ENCODE results near the gene ZNF106.

The ZNF106 gene

DNA sequence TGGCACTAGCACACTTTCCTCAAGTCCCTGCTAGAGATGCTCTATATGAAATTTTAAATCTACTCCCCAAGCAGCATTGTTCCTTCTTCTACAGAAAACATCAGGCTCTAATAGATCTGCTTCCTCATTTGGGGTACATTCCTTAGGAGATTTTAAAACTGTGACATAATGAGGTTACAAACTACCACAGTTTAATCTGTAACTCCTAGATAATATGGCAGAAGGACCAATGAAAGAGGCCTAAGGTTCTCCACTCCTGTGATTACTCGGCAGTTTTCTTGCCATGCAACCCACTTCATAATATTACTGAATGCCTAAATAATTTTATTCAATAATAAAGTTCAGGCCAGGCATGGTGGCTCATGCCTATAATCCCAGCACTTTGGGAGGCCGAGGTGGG lies 16.1 kb downstream of the ZNF106 start:
- DNase-seq (ENCODE audit: low read depth): no peak

GRCh38 chr15:42471002-42471401 lies 19.9 kb downstream of the ZNF106 start:
- DNase-seq (ENCODE audit: low read depth): no peak

- no peak for DNase-seq (ENCODE audit: low read depth)
These were observed 25.3 kb downstream of the ZNF106 start for GRCh38 chr15:42465520-42466259.

- DNase-seq (ENCODE audit: low read depth): no peak
These were observed 29.7 kb downstream of the ZNF106 start for GRCh38 chr15:42461261-42461660.

- DNase-seq (ENCODE audit: low read depth): peak; percentile 92
These were observed 33.2 kb downstream of the ZNF106 start for GRCh38 chr15:42457445-42458442.

DNA sequence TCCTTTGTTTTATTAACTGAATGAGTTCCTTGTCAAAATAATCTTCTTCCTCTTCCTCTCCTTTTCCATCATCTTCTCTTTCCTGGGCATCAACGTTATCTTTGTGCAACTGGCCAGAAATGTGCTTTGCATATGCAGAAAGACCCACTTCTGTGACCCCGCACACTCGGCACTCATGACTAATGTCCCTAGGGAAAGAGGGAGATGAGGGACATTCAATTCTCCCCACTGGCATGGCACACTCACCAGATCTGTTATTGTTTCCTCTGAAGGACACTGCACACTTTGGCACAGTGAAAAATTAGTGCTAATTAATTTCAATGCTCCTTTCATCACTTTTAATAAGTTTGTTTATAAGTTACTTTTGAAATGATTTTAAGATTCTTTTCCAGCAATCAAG lies 34.0 kb downstream of the ZNF106 start:
- no peak for DNase-seq (ENCODE audit: low read depth)

- DNase-seq (ENCODE audit: low read depth): no peak
These were observed 34.4 kb downstream of the ZNF106 start for GRCh38 chr15:42456531-42456930.

GRCh38 chr15:42453826-42454225 lies 37.1 kb downstream of the ZNF106 start:
- no peak for DNase-seq (ENCODE audit: low read depth)

DNA sequence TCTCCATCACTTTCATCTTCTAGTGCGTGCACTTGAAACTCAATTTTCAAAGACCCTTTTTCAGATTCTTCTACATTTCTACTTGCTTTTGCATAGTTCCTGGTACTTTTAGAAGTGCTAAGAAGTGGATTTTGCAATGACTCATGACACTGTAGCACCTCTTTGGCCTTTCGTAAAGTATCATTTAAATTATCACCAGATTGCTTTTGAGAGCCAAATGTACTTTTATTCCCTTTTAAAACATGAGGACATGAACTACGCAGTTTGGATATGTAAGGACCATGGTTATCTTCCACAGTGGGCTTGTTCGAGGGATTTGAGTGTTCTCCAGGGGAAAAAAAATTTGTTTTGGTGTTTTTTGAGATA lies 40.5 kb downstream of the ZNF106 start:
- no peak for DNase-seq (ENCODE audit: low read depth)

- no peak for DNase-seq (ENCODE audit: low read depth)
These were observed 41.0 kb downstream of the ZNF106 start for GRCh38 chr15:42449770-42450424.

GRCh38 chr15:42448281-42448680 lies 42.7 kb downstream of the ZNF106 start:
- DNase-seq (ENCODE audit: low read depth): no peak

DNA sequence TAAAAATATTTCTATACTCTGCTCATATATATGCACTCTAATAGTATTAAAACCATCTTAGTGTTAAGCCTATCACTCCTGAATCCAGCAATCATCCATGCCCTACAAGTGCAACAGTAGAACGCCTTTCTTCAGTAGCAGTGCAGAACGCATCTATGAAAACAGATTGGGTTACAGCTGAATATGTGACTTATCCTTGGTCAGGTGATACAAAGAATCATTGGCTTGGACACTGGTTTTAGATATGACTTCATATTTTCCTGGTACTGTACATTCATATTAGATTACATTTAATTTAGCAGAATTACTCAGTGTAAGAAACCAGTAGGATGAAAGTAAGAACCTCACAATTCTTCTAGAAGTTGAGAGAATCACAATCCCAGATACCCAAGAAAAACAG lies 43.3 kb downstream of the ZNF106 start:
- DNase-seq (ENCODE audit: low read depth): no peak

DNA sequence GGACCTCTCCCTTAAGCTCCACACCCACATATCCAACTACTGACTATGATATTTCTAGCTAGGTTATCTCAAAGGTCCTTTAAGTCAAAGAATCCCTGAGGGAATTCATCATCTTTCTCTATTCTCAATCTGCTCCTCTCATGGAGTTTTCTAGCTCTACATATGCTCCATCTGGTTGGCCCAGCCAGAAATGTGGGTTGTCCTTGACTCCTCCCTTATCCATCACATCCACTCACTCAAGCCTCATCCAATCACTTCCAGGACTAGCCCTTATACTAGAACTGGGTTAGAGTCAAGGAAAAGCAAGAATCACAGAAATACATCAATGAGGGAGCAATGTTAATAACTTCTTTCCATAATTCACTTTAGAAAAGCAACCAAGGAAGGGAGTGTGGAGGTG lies 45.4 kb downstream of the ZNF106 start:
- DNase-seq (ENCODE audit: low read depth): no peak

- no peak for DNase-seq (ENCODE audit: low read depth)
These were observed 46.4 kb downstream of the ZNF106 start for GRCh38 chr15:42444415-42445063.

DNA sequence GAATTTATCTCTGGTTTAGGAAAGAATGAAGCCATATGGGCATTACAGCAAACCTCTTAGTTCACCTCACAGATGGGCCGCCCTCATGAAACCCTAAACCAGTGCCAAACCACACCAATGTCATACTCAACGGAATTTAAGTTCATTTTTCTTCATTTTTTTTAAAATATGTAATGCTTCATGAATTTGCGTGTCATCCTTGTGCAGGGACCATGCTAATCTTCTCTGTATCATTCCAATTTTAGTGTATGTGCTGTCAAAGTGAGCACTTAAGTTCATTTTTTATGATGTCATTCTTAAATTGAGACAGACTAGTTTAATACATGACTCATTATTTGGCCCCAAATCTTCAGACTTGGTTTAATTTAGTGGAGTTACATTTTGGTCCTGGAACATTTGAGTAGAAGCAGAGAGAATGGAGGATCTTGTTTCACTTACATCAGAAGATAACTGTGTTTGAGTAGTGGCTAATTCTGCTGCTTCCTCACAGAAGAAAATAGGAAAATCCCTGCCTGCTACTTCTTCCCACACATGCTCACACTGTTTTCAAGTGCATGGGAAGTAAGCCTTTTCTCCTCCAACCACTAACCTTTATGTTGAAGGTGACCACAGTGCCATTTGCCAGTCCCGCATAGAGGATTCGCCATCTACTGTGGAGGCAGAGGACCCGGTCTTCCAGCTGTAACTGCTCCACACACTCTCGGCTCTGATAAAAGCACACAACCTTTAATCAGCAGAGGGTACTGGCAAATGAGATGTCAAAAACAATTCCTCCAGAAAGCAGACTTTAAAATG lies 63.3 kb downstream of the ZNF106 start:
- peak; percentile 83 for DNase-seq (ENCODE audit: low read depth)

DNA sequence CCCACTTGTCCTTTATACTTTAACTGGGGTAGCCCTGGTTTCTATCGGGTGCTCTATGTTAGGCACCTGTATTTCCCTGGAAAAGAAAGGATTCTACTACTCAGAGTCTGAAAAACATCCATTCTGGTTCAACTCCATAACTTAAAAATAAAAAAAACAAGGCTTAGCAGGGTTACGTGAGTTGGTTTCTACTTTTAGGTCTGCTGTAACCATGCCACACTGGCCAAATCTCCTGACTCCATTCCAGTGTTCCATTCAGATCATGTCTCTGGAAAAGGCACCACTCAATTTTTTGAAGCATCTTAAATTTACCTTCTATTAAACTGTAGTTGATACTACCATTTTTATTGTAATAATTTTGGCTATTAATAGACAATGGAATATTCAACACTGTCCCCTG lies 69.6 kb downstream of the ZNF106 start:
- DNase-seq (ENCODE audit: low read depth): no peak

- no peak for DNase-seq (ENCODE audit: low read depth)
These were observed 71.6 kb downstream of the ZNF106 start for GRCh38 chr15:42419369-42419768.

DNA sequence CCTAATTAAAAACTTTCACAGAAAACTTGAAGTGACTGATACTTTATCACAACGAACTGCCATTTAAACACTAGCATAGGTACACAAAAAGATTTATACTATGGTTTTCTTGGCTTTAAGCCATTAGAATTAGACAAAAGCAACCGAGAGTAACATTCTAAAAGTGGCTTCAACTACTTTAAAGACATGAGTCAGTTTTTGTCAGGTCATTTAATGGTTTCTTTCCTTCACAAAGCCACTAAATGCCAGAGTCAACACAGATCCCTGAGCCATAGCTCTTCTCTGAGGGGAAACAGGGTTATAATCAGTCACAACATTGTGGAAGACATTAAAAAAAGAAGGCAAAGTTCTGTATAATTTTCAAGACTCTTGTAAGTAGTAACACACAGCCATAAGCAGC lies 77.0 kb downstream of the ZNF106 start:
- DNase-seq (ENCODE audit: low read depth): no peak

DNA sequence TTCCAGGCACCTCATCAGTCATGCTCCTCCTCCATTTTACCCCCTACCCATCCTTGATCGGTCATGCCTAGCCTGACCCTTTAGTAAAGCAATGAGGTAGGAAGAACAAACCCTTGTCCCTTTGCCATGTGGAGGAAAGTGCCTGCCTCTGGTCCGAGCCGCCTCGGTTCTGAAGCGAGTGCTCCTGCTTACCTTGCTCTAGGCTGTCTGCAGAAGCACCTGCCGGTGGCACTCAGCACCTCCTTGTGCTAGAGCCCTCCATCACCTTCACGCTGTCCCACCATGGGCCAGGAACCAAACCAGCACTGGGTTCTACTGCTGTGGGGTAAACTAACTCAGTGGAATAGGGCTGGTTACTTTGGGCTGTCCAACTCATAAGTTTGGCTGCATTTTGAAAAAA lies 79.1 kb downstream of the ZNF106 start:
- DNase-seq (ENCODE audit: low read depth): no peak

GRCh38 chr15:42409011-42409410 lies 81.9 kb downstream of the ZNF106 start:
- no peak for DNase-seq (ENCODE audit: low read depth)

- DNase-seq (ENCODE audit: low read depth): no peak
These were observed 82.8 kb downstream of the ZNF106 start for GRCh38 chr15:42408178-42408577.

All from GM04503 (cell line).